CD4-positive, alpha-beta T cell treated with Interleukin-15 for 4 hours (primary cell): ENCODE measurements around the gene SMYD3.

Experiments used
- DNase-seq: peaks from one replicate; pipeline ENCODE4 v3.0.0-alpha.2; 2020; ENCODE audit warnings: low spot score

SMYD3 gene

GRCh38 chr1:246214708-246215509, 292.2 kb downstream of the SMYD3 start:
- no peak for DNase-seq

GRCh38 chr1:246213947-246214346, 293.1 kb downstream of the SMYD3 start:
- no peak for DNase-seq

- no peak for DNase-seq
Measured at GRCh38 chr1:246213502-246213901, 293.6 kb downstream of the SMYD3 start.

GRCh38 chr1:246213036-246213435, 294.0 kb downstream of the SMYD3 start:
- DNase-seq, result no peak

- no peak for DNase-seq
Measured at GRCh38 chr1:246212013-246212412, 295.1 kb downstream of the SMYD3 start.

- DNase-seq, result no peak
Measured at GRCh38 chr1:246210756-246211155, 296.3 kb downstream of the SMYD3 start.

GRCh38 chr1:246208105-246208504, 299.0 kb downstream of the SMYD3 start:
- no peak for DNase-seq

- no peak for DNase-seq
Measured at GRCh38 chr1:246203180-246203579, 303.9 kb downstream of the SMYD3 start.

GRCh38 chr1:246200738-246201137, 306.3 kb downstream of the SMYD3 start:
- no peak for DNase-seq

GRCh38 chr1:246200225-246200624, 306.9 kb downstream of the SMYD3 start:
- no peak for DNase-seq

GRCh38 chr1:246199086-246199645, 307.9 kb downstream of the SMYD3 start:
- no peak for DNase-seq

- DNase-seq, result no peak
Measured at GRCh38 chr1:246198115-246198816, 308.8 kb downstream of the SMYD3 start.

GRCh38 chr1:246197076-246197475, 310.0 kb downstream of the SMYD3 start:
- DNase-seq, result no peak

GRCh38 chr1:246195296-246195695, 311.8 kb downstream of the SMYD3 start:
- no peak for DNase-seq

GRCh38 chr1:246193537-246193936, 313.5 kb downstream of the SMYD3 start:
- DNase-seq, result no peak

GRCh38 chr1:246189126-246189525, 318.0 kb downstream of the SMYD3 start:
- DNase-seq, result no peak

- no peak for DNase-seq
Measured at GRCh38 chr1:246187834-246188372, 319.2 kb downstream of the SMYD3 start.

GRCh38 chr1:246184503-246184902, 322.6 kb downstream of the SMYD3 start:
- DNase-seq, result no peak

GRCh38 chr1:246182149-246182851, 324.8 kb downstream of the SMYD3 start:
- no peak for DNase-seq

GRCh38 chr1:246181241-246181640, 325.8 kb downstream of the SMYD3 start:
- no peak for DNase-seq

GRCh38 chr1:246179401-246179800, 327.7 kb downstream of the SMYD3 start:
- no peak for DNase-seq

GRCh38 chr1:246178717-246179311, 328.3 kb downstream of the SMYD3 start:
- DNase-seq, result no peak
